Neural progenitor cell (in vitro differentiated cells): ENCODE data around the gene MACROD2.

Experiments used
- CTCF ChIP-seq: fragments of 200-600 bp; sonication (generic); IDR thresholded peaks from 2 replicates; pipeline ENCODE4 v1.5.1; 2017; ENCODE audit warnings: antibody characterized with exemption, mild to moderate bottlenecking
- EZH2 ChIP-seq: fragments of 200-600 bp; sonication (generic); IDR thresholded peaks from 2 replicates; pipeline ENCODE4 v1.6.1; 2017; ENCODE audit warnings: antibody characterized with exemption, mild to moderate bottlenecking, moderate library complexity
- EZH2phosphoT487 ChIP-seq: fragments of 200-600 bp; sonication (generic); IDR thresholded peaks from 2 replicates; pipeline ENCODE4 v1.6.1; 2017; ENCODE audit warnings: antibody characterized with exemption

DNA sequence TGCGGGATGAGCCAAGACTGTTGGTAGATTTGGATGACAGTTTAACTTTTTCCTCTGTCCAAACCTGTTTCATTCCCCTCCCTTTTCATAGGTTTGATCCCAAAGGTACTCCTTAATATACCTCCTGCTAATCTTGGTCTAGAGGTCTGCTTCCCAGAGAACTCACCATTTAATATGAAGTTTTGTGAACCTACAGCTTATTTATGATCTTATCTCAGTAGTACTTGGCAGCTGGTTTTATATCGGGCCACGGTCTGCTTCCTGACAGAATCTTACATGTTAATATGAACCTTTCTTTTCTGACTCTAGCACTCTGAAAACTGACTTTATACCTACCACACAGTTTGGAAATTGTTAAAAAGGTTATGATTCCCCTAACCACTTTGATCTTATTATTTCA is 138.7 kb downstream of the MACROD2 start:
- TF ChIP-seq CTCF (no peak), EZH2 (no peak), EZH2phosphoT487 (no peak)
